Measurements from ENCODE around the gene TMX1. TPM values are rescaled to one million over a fixed set of nuclear protein-coding genes. Genes with fewer than 3 reads are reported as not detected.

The TMX1 gene
- total RNA-seq, 3 donors from 2014 or later, result 31.5 to 44.1 (median 41.8) TPM

DNA sequence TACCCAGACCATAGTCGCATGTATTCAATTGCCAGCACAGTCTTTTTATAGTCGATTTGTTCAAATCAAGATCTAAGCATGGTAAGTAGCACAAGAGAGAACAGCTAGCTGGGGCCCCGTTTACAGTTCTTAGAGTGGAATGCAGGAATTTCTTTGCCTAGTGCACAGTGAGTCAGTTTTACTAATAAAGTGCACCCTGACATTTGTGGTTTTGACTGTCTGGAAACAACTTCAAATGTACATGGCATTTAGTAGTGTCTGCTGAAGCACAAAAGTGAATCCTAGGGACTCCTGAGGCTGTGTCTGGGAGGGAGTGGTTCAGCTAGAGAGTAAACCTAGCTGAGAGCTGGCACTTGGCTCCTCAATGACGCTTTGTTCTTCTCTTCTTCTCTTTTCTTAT lies 64.9 kb downstream of the TMX1 start:
- Histone ChIP-seq H3K4me1 (peaks cover 3 to 8% of the 10 kb centered on the region in 2 donors), H3K4me3 (no peak overlapping the region), H3K36me3 (no peaks in the 10 kb centered on the region), H3K9me3 (no peaks in the 10 kb centered on the region), H3K27me3 (no peaks in the 10 kb centered on the region), H3K27ac (peak overlapping the region; percentile 36 to 38)
- intact Hi-C loops (cut with DNase I; ENCODE audit: low total_unique reads), result no loop called here
- DNase-seq (ENCODE audit: low spot score in 2 of 2), result no peak
- TF ChIP-seq, protein P1, sequence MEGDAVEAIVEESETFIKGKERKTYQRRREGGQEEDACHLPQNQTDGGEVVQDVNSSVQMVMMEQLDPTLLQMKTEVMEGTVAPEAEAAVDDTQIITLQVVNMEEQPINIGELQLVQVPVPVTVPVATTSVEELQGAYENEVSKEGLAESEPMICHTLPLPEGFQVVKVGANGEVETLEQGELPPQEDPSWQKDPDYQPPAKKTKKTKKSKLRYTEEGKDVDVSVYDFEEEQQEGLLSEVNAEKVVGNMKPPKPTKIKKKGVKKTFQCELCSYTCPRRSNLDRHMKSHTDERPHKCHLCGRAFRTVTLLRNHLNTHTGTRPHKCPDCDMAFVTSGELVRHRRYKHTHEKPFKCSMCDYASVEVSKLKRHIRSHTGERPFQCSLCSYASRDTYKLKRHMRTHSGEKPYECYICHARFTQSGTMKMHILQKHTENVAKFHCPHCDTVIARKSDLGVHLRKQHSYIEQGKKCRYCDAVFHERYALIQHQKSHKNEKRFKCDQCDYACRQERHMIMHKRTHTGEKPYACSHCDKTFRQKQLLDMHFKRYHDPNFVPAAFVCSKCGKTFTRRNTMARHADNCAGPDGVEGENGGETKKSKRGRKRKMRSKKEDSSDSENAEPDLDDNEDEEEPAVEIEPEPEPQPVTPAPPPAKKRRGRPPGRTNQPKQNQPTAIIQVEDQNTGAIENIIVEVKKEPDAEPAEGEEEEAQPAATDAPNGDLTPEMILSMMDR (IDR thresholded peaks at IDR 0.05), result no peak
- TF ChIP-seq POLR2A (IDR thresholded peaks at IDR 0.05), result no peak
- no peak for TF ChIP-seq POLR2AphosphoS5 (IDR thresholded peaks at IDR 0.05)

DNA sequence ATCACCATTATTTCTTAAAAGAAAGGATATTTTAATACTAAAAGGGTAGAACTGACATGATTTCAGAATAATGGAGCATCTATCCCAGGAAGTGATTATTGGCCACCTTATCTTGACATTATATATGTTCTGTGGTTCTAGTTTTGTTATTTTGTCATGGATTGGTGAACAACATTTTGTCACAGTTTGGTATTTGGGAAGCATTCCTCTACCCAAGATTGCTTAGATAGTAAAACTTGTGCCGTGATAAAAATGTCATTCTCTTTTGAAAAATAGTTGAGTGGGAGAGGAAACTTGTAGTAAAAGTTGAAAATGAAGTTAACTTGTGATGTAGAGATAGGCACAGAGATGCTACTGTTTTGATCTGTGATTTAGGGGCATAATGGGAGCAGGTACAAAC lies 65.7 kb downstream of the TMX1 start:
- H3K9me3 ChIP-seq, result no peaks in the 10 kb centered on the region
- no peak for DNase-seq (ENCODE audit: low spot score in 2 of 2)
- TF ChIP-seq POLR2A (IDR thresholded peaks at IDR 0.05) (no peak), POLR2AphosphoS5 (IDR thresholded peaks at IDR 0.05) (no peak)
- TF ChIP-seq, protein P1 (IDR thresholded peaks at IDR 0.05), result no peak
- no peaks in the 10 kb centered on the region for H3K36me3 ChIP-seq
- H3K27me3 ChIP-seq, result no peaks in the 10 kb centered on the region
- peaks cover 3 to 16% of the 10 kb centered on the region in 2 donors for H3K4me1 ChIP-seq
- no peak overlapping the region for H3K4me3 ChIP-seq
- intact Hi-C loops (cut with DNase I; ENCODE audit: low total_unique reads), result no loop called here
- peak overlapping the region in 1 of 2 donors; percentile 36 for H3K27ac ChIP-seq

Other genes with a start within 250 kb of the TMX1 start
- gene TRIM9, start 145.1 kb upstream of the TMX1 start, total RNA-seq, result 1 to 10 TPM; 2.9 to 5.2 (median 4.6) TPM